Testis (tissue), 2 donors: ENCODE data around the gene MKX.

Source experiments
- POLR2A ChIP-seq: fragments of 450-650 bp; IDR thresholded peaks from one replicate; pipeline ENCODE4 v1.6.1; 2017; ENCODE audit warnings: antibody characterized with exemption, mild to moderate bottlenecking, moderate library complexity
- TF ChIP-seq, protein P1 (sequence below), 3 experiments: fragments of 450-650 bp in 2 of 3; fragments of 200-600 bp in 1 of 3; sonication (generic) in 1 of 3; IDR thresholded peaks; one replicate each; pipeline ENCODE4 v1.5.1; 2016 to 2019; ENCODE audit warnings: antibody characterized with exemption in 3 of 3, mild to moderate bottlenecking in 2 of 3, moderate library complexity in 1 of 3

- no peak for TF ChIP-seq POLR2A
- TF ChIP-seq, protein P1, sequence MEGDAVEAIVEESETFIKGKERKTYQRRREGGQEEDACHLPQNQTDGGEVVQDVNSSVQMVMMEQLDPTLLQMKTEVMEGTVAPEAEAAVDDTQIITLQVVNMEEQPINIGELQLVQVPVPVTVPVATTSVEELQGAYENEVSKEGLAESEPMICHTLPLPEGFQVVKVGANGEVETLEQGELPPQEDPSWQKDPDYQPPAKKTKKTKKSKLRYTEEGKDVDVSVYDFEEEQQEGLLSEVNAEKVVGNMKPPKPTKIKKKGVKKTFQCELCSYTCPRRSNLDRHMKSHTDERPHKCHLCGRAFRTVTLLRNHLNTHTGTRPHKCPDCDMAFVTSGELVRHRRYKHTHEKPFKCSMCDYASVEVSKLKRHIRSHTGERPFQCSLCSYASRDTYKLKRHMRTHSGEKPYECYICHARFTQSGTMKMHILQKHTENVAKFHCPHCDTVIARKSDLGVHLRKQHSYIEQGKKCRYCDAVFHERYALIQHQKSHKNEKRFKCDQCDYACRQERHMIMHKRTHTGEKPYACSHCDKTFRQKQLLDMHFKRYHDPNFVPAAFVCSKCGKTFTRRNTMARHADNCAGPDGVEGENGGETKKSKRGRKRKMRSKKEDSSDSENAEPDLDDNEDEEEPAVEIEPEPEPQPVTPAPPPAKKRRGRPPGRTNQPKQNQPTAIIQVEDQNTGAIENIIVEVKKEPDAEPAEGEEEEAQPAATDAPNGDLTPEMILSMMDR (IDR thresholded peaks at IDR 0.05), result no peak
Measured at GRCh38 chr10:27696466-27696865, 49.2 kb downstream of the MKX start.
